NK-92 (cell line): Measurements from ENCODE around the gene RGS4.

Source experiments
- DNase-seq: peaks from one replicate; lab custom pipeline; 2025; ENCODE audit not compliant: unreplicated experiment; lab: John Stamatoyannopoulos, UW

Gene RGS4

GRCh38 chr1:163094589-163094988, 25.4 kb downstream of the RGS4 start:
- no peak for DNase-seq

DNA sequence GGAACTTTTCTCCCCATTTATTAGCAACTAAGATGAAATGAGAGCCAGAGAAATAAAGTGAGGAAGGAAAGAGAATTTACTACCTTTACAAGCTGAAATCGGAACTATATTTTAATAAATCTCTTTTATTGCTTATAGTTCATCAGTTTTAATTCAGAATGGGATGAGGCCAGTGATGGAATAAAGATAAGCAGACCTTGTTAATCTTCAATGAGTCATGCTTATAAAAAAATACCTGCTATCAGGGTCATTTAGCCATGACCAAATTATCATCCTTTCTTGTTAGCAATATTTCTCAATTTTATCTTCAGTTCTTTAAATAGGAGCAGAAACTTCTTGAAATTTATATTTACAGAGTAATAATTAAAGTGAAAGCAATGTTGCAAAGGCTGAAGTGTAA, 26.1 kb downstream of the RGS4 start:
- DNase-seq = no peak

DNA sequence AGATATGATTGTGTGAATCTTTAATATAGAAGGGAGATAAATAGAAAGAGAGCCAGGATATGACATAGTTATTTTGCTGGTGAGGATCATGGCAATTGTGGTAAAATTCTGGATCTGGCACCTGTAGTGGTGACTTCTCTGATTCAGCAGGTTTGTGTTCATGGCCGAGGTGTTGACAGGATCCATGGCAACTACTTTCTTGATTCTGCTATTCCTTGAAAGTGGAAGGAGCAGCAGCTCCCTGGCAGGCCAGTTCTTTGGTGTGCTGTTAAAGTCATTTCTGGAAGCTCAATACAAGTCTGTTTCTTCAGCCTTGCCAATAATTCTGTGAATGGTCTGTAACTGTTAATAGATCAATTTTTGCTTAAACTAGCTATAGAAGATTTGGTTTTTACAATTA, 33.4 kb downstream of the RGS4 start:
- DNase-seq = no peak

- DNase-seq = no peak
These were observed 35.4 kb downstream of the RGS4 start for GRCh38 chr1:163104385-163105099.

- DNase-seq = no peak
These were observed 37.3 kb downstream of the RGS4 start for GRCh38 chr1:163106364-163106987.

- no peak for DNase-seq
These were observed 38.5 kb downstream of the RGS4 start for GRCh38 chr1:163107655-163108054.

GRCh38 chr1:163115887-163116286, 46.7 kb downstream of the RGS4 start:
- no peak for DNase-seq

DNA sequence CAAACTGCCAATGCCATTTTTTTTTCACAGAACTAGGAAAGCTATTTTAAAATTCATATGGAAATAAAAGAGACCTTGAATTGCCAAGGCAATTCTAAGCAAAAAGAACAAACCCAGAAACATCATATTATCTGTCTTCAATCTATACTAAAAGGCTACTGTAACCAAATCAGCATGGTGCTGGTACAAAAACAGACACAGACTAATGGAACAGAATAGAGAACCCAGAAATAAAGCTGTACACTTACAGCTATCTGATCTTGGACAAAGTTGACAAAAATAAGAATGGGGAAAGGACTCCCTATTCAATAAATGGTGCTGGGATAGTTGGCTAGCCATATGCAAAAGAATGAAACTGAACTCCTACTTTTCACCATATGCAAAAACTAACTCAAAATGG, 50.5 kb downstream of the RGS4 start:
- no peak for DNase-seq

DNA sequence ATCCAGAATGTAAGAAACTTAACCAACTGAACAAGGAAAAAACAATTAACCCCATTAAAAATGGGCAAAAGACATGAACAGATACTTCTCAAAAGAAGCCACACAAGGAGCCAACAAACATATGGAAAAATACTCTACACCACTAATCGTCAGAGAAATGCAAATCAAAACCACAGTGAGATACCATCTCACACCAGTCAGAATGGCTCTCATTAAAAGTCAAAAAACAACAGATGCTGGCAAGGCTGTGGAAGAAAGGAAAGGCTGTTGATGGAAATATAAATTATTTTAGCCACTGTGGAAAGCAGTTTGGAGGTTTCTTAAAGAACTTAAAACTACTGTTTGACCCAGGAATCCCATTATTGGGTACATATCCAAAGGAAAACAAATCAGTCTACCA, 51.2 kb downstream of the RGS4 start:
- DNase-seq = no peak

GRCh38 chr1:163124812-163125211, 55.7 kb downstream of the RGS4 start:
- no peak for DNase-seq
